Activated T-cell treated with anti-CD3 and anti-CD28 coated beads, Interleukin-2, amount 50 U/mL, for 4 hours (primary cell): ENCODE results near the gene PHLDA3. TPM values are rescaled to one million over a fixed set of nuclear protein-coding genes. Genes with fewer than 3 reads are reported as not detected.
"Not testable (repeated sequence)": the region's sequence is repeated elsewhere in the genome, so short reads cannot be mapped to it uniquely, and the experiment has no call there.

Experiments used
- ATAC-seq, 2 donors: fragments of 200-7000 bp; cut with Tn5 transposase; one replicate each; pipeline ENCODE4 v1.10.0; 2021
- DNase-seq: peaks from one replicate; pipeline ENCODE4 v3.0.0-alpha.2; 2020
- H3K27me3 Mint-ChIP-seq: one replicate; pipeline ENCODE4 v1.8.0; 2021; ENCODE audit warnings: low read depth, mixed read lengths
- H3K36me3 Mint-ChIP-seq: one replicate; pipeline ENCODE4 v1.8.0; 2022; ENCODE audit warnings: mixed read lengths; ENCODE audit not compliant: insufficient read depth
- H3K4me1 Mint-ChIP-seq: one replicate; pipeline ENCODE4 v1.8.0; 2021; ENCODE audit warnings: low read depth, mixed read lengths
- H3K4me3 Mint-ChIP-seq: one replicate; pipeline ENCODE4 v1.8.0; 2021; ENCODE audit warnings: mild to moderate bottlenecking, moderate library complexity, mixed read lengths
- H3K9me3 Mint-ChIP-seq: one replicate; pipeline ENCODE4 v1.8.0; 2021; ENCODE audit warnings: mixed read lengths
- total RNA-seq, 3 donors: library from RNA; stranded (reverse); gene quantifications; one replicate each; pipeline ENCODE4 v1.2.1, GENCODE V29; 2021

The PHLDA3 gene
- total RNA-seq, 3 donors from 2014 or later, result 1.4 to 4.1 (median 3.4) TPM

DNA sequence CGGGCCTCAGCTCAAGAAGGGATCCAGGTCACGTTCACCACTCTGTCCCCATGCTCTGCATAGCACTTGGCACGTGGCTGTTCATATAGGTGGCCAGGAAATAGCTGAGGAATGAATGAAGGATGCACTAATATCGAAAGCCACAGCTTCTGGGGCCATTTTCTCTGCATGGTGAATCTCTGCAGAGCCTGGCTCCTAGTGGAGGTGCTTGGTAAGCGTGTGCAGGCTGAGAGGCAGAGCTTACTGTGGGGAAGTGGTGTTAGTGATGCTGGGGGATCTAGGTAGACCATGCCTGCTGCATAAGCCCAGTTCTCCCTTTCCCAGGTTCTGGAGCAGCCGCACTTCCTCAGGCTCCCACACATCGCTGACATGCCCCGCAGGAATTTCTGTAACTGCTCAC, 29.6 kb upstream of the PHLDA3 start:
- Mint-ChIP-seq H3K9me3 (no peaks in the 10 kb centered on the region), H3K27me3 (no peaks in the 10 kb centered on the region), H3K36me3 (peaks cover 21% of the 10 kb centered on the region), H3K4me1 (peaks cover 5% of the 10 kb centered on the region), H3K4me3 (no peak overlapping the region)
- no peak for DNase-seq
- no peak for ATAC-seq

DNA sequence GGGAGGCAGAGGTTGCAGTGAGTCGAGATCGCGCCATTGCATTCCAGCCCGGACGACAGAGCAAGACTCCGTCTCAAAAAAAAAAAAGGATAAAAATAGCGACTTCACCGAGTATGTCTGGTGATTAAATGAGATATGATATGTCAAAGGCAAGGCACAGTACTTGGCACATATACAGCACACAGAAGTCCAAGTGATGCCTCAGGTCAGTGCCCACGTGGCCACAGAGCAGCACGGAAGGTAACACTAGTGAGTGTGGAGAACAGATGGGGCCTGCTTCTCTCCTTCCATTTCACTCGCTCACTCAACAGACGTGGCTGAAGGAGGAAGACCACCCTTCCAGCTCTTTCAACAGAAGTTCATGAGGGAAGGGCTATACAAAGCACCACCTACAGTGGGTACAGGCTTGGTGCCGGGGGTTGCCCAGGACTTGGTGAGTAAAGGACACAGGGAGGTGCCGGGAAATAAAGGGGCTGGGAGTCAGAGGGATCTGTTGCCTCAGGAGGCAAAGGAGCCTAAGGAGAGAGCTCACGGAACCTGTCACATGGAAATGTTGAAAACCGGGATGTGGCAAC, 29.0 kb upstream of the PHLDA3 start:
- H3K27me3 Mint-ChIP-seq, result no peaks in the 10 kb centered on the region
- no peak for DNase-seq
- peaks cover 4% of the 10 kb centered on the region for H3K4me1 Mint-ChIP-seq
- ATAC-seq, result no peak
- H3K36me3 Mint-ChIP-seq, result peaks cover 25% of the 10 kb centered on the region
- no peak overlapping the region for H3K4me3 Mint-ChIP-seq
- H3K9me3 Mint-ChIP-seq, result no peaks in the 10 kb centered on the region

DNA sequence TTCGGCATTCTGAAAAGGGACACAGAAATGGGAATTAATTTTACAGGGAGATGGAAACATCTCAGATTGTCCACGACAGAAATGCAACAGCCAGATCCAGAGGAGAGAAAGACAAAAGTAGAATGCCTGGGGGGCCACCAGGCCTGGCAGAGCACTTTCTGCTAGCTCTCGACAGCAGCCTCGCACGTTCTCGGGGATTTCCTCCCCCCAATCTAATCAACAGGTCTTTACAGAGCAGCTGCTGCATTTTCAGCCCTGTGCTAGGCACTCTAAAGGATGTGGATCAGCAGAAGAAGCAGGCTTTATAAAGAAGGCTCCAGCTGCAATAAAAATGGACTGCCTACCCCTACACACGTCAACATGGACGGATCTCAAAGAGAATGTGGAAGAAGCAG, 27.3 kb upstream of the PHLDA3 start:
- Mint-ChIP-seq H3K27me3 (no peaks in the 10 kb centered on the region), H3K36me3 (peaks cover 27% of the 10 kb centered on the region), H3K9me3 (no peaks in the 10 kb centered on the region), H3K4me3 (no peak overlapping the region), H3K4me1 (peaks cover 4% of the 10 kb centered on the region)
- ATAC-seq (no peak), DNase-seq (no peak)

DNA sequence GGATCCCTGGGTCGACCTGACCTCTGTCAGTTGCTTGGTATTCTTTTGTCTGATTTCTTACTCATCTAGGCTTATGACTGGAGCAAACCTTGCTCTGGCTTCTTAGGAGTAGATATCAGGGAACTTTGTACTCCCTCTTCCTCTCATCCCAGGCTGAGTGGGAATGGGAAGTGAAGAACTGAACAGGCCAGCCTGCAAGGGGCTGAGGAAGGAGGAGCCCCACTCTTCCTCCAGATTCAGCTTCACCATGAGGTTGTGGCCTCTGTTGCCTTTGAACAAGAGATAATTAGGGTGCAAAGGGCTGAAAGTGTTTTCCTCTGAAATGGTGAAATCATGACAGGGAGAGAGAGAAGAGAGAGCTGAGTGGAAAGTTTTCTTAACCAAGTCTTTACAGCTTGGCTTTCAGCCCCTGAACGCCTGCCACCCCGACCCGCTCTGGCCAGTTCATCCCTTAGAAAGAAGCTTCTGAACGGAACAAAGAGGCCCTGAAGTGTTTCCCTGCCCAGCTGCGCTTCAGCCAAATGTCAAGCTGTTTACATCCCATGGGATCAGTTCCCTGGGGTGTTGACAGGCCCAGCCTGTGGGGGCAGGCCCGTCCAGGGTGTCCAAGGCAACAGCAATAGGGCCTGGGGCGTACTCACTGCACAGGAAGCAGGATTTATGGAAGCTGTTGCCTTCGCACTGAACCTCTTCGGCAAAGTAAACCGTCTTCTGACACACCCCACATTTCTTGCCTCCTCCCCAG, 26.7 kb upstream of the PHLDA3 start:
- H3K9me3 Mint-ChIP-seq, result no peaks in the 10 kb centered on the region
- DNase-seq (no peak), ATAC-seq (no peak)
- H3K4me1 Mint-ChIP-seq, result peaks cover 4% of the 10 kb centered on the region
- H3K27me3 Mint-ChIP-seq, result no peaks in the 10 kb centered on the region
- H3K4me3 Mint-ChIP-seq, result no peak overlapping the region
- peaks cover 27% of the 10 kb centered on the region for H3K36me3 Mint-ChIP-seq

DNA sequence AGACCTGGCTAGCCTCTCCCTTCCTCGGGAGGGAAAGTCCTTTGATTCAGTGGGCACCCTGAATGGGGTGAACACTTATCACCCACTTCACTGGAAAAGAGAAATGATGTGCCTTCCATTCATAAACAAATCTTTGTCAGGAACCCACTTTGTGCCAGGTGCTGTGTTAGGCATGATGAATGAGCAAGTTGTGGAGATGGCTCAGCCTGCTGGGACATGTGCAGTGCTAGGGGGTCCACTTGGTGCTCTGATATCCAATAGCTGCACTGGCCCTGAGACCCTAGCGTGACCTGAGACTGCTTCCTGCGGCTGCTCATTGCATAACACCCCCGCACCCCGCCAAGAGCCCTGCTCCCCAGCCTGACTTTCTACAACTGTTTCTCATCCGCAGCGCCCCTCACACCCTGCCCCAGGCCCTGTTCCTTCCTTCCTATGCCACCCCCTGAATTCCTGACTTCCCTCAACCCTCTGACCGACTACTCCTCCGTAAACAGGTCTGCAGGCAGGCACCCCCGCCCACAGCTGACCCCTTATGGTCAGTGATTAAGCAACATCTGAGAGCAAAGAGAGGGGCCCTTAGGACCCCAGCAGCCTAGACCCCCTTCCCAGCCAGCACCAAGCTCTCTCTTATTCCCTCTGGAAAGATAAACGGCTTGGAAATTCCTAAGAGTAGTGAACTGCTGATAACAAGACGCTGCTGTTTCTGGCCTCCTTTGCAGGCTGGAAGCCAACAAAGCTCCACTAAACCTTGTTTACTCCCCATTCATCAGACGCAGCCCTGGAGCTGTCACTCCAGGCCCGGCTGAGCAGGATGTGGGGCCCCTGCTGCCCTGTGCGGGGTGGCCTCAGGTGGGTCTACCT, 25.0 kb upstream of the PHLDA3 start:
- no peaks in the 10 kb centered on the region for H3K9me3 Mint-ChIP-seq
- ATAC-seq, result no peak
- H3K4me3 Mint-ChIP-seq, result no peak overlapping the region
- DNase-seq, result no peak
- peaks cover 2% of the 10 kb centered on the region for H3K4me1 Mint-ChIP-seq
- no peaks in the 10 kb centered on the region for H3K27me3 Mint-ChIP-seq
- peaks cover 28% of the 10 kb centered on the region for H3K36me3 Mint-ChIP-seq

DNA sequence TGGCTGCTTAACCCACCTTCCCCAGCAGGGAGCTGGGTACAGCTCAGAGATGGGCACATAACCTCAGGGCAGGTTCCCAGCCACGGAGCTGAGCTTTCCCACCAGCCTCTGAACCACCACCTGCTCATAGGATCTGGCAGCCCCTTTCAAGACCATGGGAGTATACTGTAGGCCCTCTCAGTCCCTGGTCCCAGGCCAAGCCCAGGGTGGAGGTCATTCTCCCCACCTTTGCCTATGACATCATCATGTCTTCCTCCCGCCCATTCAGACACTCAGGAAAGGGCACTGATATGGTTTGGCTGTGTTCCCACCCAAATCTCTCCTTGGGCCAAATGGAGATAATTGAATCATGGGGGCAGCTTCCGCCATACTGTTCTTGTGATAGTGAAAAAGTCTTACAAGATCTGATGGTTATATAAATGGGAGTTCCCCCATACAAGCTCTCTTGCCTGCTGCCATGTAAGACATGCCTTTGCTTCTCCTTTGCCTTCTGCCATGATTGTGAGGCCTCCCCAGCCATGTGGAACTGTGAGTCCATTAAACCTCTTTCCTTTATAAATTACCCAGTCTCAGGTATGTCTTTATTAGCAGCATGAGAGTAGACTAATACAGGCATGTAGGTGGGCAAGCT, 24.2 kb upstream of the PHLDA3 start:
- not testable (repeated sequence) for H3K4me1 Mint-ChIP-seq, H3K9me3 Mint-ChIP-seq, H3K27me3 Mint-ChIP-seq, ATAC-seq, DNase-seq, H3K4me3 Mint-ChIP-seq
- H3K36me3 Mint-ChIP-seq, result peaks cover 29% of the 10 kb centered on the region

DNA sequence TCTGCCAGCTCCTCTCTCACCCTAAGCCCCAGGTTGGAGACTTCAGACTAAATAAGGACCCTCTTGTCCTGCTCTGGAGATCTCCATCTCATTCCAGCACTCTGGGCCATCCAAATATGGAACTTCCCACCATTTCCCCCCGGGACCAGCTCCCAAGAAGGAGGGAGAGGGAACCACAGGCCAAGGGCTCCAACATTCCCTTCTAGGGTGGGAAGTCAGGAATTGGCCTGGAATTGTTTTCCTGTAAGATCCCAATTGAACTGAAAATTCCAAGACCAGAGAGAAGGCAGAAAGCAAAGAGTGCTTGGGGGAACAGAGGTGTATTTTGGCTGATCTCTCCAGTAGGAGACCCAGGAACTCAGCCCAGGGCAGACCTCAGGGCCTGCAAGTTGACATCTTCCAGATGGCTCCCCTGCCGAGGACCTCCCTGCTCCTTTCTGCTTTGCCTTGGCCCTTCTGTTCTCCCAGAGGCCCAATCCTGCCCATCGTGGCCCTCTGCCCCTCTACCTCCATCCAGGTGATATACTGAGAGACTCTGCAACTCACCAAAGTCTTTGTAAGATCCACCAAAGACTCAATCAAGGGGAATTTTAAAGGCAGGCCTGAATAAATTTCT, 23.0 kb upstream of the PHLDA3 start:
- Mint-ChIP-seq H3K4me1 (no peaks in the 10 kb centered on the region), H3K9me3 (no peaks in the 10 kb centered on the region), H3K4me3 (no peak overlapping the region), H3K36me3 (peaks cover 35% of the 10 kb centered on the region), H3K27me3 (no peaks in the 10 kb centered on the region)
- ATAC-seq (no peak), DNase-seq (no peak)

DNA sequence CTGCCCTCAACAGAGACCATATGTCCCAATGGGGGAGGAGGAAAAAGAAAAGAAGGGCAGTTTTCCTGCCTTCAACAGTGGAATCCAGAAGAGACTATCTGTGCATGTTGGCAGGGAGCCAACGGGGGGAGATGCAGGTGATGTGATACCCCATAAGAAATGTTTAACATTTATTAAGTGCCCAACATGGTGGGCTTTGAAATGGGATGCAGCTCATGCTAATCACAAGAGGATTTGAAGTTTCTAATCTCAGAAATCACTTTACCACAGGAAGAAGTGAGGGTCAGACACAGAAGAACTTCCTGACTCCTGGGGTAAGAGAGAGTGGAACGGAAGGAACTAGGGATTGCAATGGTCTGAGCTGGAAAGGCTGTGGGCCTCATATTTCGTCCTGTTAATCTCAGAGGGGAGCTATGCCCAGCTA, 21.7 kb upstream of the PHLDA3 start:
- ATAC-seq, result no peak
- Mint-ChIP-seq H3K4me3 (no peak overlapping the region), H3K4me1 (no peaks in the 10 kb centered on the region), H3K36me3 (peaks cover 31% of the 10 kb centered on the region), H3K27me3 (no peaks in the 10 kb centered on the region), H3K9me3 (no peaks in the 10 kb centered on the region)
- DNase-seq, result no peak

DNA sequence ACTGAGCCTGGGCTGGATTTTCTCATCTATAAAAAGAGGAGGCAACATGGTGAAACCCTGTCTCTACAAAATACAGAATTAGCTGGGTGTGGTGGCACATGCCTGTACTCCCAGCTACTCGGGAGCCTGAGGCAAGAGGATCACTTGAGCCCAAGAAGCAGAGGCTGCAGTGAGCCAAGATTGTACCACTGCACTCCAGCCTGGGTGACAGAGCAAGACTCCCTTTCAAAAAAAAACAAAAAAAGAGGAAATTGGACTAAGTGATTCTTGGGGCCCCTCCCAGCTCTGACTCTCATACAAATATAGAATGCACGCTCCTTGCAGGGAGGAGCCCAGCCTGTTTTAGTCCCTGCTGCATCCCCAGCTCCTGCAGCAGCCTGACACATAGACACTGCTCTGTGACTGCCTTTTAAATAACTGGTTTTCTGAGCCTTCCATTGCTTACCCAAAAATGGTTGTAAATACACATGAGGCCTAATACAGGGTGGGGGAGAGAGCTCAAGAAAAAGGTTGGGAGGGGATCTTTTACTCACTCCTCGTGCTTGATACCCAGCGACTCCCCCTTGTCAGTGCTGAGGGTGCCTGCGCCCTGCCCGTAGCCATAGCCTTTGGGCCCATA, 20.8 kb upstream of the PHLDA3 start:
- Mint-ChIP-seq H3K4me3 (no peak overlapping the region), H3K27me3 (no peaks in the 10 kb centered on the region), H3K36me3 (peaks cover 24% of the 10 kb centered on the region), H3K4me1 (no peaks in the 10 kb centered on the region), H3K9me3 (no peaks in the 10 kb centered on the region)
- no peak for ATAC-seq
- no peak for DNase-seq

DNA sequence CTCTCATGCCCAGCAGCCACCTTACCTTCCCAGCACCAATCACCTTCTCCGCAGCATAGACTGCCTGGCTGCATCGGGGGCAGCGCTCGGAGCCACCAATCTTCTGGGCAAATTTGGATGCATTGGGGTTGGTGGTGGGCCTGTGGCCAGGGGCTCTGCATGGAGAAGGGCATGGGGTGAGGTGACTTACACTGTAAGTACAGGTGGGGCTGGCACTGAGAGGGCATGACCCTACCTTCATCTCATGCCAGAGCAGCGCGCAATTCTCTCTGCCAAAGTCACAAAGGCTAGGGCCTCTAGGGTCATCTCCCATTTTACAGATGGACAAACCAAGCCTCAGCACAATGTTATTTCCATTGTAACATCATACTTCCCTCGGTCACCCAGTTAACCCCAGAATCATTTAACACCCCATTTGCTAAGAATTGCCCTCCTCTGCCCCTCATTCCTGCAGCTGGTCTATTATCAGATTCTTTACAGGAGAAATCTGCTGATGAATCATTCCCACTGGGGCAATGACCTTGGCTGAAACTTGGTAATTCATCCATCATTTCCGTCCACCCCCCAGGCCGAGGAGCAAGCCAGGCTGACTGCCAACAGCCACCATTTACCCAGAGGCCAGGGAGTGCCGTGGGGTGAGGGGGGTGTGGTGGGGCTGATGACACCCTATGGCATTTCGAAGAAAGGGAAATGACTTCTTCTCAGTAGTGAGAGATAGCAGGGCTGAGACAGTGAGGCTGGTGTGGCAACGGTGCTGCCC, 20.0 kb upstream of the PHLDA3 start:
- Mint-ChIP-seq H3K4me3 (no peak overlapping the region), H3K27me3 (no peaks in the 10 kb centered on the region), H3K4me1 (no peaks in the 10 kb centered on the region), H3K9me3 (no peaks in the 10 kb centered on the region), H3K36me3 (peaks cover 17% of the 10 kb centered on the region)
- DNase-seq (no peak), ATAC-seq (no peak)

DNA sequence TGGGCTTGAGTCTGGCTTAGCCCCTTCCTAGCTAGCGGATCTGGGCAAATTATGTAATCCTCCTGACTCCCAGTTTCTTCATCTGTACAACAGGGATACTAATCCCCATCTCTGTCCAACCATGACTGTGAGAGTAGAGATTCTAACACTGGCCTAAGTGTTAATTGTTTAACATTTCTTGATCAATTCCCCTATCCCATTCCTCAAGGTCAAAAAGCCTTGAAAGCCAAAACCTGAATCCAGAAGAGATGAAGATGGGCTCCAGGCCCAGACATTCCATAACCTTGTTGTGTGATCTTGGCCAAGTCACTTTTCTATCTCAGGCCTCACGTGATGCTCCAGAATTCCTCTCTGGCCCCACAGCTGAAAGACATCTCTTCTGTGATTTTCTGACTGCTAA, 18.8 kb upstream of the PHLDA3 start:
- no peak for ATAC-seq
- H3K36me3 Mint-ChIP-seq, result peaks cover 11% of the 10 kb centered on the region
- H3K9me3 Mint-ChIP-seq, result no peaks in the 10 kb centered on the region
- no peaks in the 10 kb centered on the region for H3K27me3 Mint-ChIP-seq
- H3K4me1 Mint-ChIP-seq, result no peaks in the 10 kb centered on the region
- H3K4me3 Mint-ChIP-seq, result no peak overlapping the region
- no peak for DNase-seq

DNA sequence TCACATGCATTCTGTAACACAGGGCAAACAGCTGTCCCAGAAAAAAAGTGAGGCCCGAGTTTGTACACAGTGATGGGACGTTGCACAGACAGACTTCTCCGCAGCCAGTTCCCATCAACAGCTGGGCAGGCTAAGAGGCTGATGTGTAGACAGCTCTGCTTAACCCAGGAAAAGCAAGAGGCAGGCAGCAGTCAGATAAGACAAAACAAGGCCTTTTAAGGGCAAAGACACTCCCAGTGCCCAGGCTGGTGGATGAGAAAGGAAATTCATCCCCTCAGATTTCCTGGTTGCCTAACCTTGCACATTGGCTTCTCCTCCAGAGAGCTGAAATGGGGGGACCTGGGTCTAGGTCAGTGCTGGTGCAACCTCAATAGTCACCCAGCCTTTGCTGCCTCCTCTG, 17.2 kb upstream of the PHLDA3 start:
- no peaks in the 10 kb centered on the region for H3K9me3 Mint-ChIP-seq
- H3K36me3 Mint-ChIP-seq, result peaks cover 9% of the 10 kb centered on the region
- ATAC-seq (no peak), DNase-seq (no peak)
- no peak overlapping the region for H3K4me3 Mint-ChIP-seq
- H3K4me1 Mint-ChIP-seq, result peaks cover 10% of the 10 kb centered on the region
- peaks cover 4% of the 10 kb centered on the region for H3K27me3 Mint-ChIP-seq

DNA sequence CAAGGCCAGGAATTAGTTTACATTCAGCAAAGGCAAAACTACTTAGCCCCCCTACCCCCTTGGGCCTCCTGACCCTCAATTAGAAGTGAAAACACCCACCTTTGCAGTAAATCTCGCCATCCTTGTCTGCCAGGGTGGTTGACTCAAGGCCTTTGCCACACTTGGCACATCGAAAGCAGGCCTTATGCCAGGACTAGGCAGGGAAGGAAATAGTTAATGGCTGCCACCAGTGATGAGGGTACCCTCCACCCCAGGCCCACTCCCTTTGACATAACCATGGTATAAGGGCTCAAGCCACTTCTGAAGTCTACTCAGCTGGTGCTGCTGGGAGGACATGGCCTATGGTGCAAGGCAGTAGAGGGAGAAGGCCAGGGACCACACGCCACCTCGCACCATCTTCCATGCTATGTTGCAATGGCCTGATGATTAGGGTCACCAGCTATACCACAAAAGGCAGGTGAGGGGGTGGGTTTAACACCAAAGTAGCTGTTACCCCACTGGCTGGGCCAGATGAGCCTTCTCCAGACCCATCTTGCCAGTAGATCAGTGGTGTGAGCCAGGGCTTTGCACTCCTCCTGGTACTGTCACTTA, 16.3 kb upstream of the PHLDA3 start:
- peaks cover 15% of the 10 kb centered on the region for H3K4me1 Mint-ChIP-seq
- peaks cover 9% of the 10 kb centered on the region for H3K36me3 Mint-ChIP-seq
- no peak overlapping the region for H3K4me3 Mint-ChIP-seq
- no peak for DNase-seq
- peaks cover 11% of the 10 kb centered on the region for H3K27me3 Mint-ChIP-seq
- H3K9me3 Mint-ChIP-seq, result no peaks in the 10 kb centered on the region
- no peak for ATAC-seq
